ENCODE results near the gene SLC39A3.

The SLC39A3 gene

GRCh38 chr19:2759965-2760364, 20.1 kb upstream of the SLC39A3 start:
- H3K4me3 Mint-ChIP-seq = no peak overlapping the region
- H3K4me1 Mint-ChIP-seq (ENCODE audit: low read depth) = peaks cover 3% of the 10 kb centered on the region
- no peaks in the 10 kb centered on the region for H3K27me3 Mint-ChIP-seq
- no peaks in the 10 kb centered on the region for H3K9me3 Mint-ChIP-seq
- H3K36me3 Mint-ChIP-seq (ENCODE audit: low read depth) = peaks cover 50% of the 10 kb centered on the region
- no peak overlapping the region for H3K27ac Mint-ChIP-seq

- Mint-ChIP-seq H3K27ac (no peak overlapping the region), H3K4me3 (no peak overlapping the region), H3K9me3 (no peaks in the 10 kb centered on the region), H3K4me1 (ENCODE audit: low read depth) (peaks cover 3% of the 10 kb centered on the region), H3K27me3 (no peaks in the 10 kb centered on the region), H3K36me3 (ENCODE audit: low read depth) (peaks cover 47% of the 10 kb centered on the region)
These were observed 19.5 kb upstream of the SLC39A3 start for GRCh38 chr19:2759362-2759761.

- Mint-ChIP-seq H3K27ac (no peak overlapping the region), H3K4me1 (ENCODE audit: low read depth) (peaks cover 3% of the 10 kb centered on the region), H3K4me3 (no peak overlapping the region), H3K27me3 (no peaks in the 10 kb centered on the region), H3K9me3 (no peaks in the 10 kb centered on the region), H3K36me3 (ENCODE audit: low read depth) (peaks cover 48% of the 10 kb centered on the region)
These were observed 18.9 kb upstream of the SLC39A3 start for GRCh38 chr19:2758601-2759313.

- Mint-ChIP-seq H3K4me3 (no peak overlapping the region), H3K36me3 (ENCODE audit: low read depth) (peaks cover 51% of the 10 kb centered on the region), H3K27ac (no peak overlapping the region), H3K4me1 (ENCODE audit: low read depth) (peaks cover 11% of the 10 kb centered on the region), H3K9me3 (no peaks in the 10 kb centered on the region), H3K27me3 (no peaks in the 10 kb centered on the region)
These were observed 17.4 kb upstream of the SLC39A3 start for GRCh38 chr19:2756921-2757881.

- Mint-ChIP-seq H3K27ac (no peak overlapping the region), H3K27me3 (no peaks in the 10 kb centered on the region), H3K36me3 (ENCODE audit: low read depth) (peaks cover 47% of the 10 kb centered on the region), H3K9me3 (no peaks in the 10 kb centered on the region), H3K4me3 (no peak overlapping the region), H3K4me1 (ENCODE audit: low read depth) (peaks cover 11% of the 10 kb centered on the region)
These were observed 16.7 kb upstream of the SLC39A3 start for GRCh38 chr19:2756477-2756876.

GRCh38 chr19:2755811-2756210, 16.0 kb upstream of the SLC39A3 start:
- Mint-ChIP-seq H3K9me3 (no peaks in the 10 kb centered on the region), H3K4me3 (no peak overlapping the region), H3K27ac (no peak overlapping the region), H3K4me1 (ENCODE audit: low read depth) (peaks cover 11% of the 10 kb centered on the region), H3K27me3 (no peaks in the 10 kb centered on the region), H3K36me3 (ENCODE audit: low read depth) (peaks cover 43% of the 10 kb centered on the region)

- H3K27ac Mint-ChIP-seq = no peak overlapping the region
- H3K36me3 Mint-ChIP-seq (ENCODE audit: low read depth) = peaks cover 42% of the 10 kb centered on the region
- H3K4me3 Mint-ChIP-seq = no peak overlapping the region
These were observed 15.6 kb upstream of the SLC39A3 start for GRCh38 chr19:2755448-2755705.

GRCh38 chr19:2754659-2755447, 15.0 kb upstream of the SLC39A3 start:
- Mint-ChIP-seq H3K4me3 (no peak overlapping the region), H3K4me1 (ENCODE audit: low read depth) (peaks cover 11% of the 10 kb centered on the region), H3K9me3 (no peaks in the 10 kb centered on the region), H3K27ac (no peak overlapping the region), H3K36me3 (ENCODE audit: low read depth) (peaks cover 40% of the 10 kb centered on the region), H3K27me3 (no peaks in the 10 kb centered on the region)

More at GRCh38 chr19:2755448-2755705, 15.6 kb upstream of the SLC39A3 start:
- Mint-ChIP-seq H3K9me3 (no peaks in the 10 kb centered on the region), H3K27me3 (no peaks in the 10 kb centered on the region), H3K4me1 (ENCODE audit: low read depth) (peaks cover 11% of the 10 kb centered on the region)

GRCh38 chr19:2751438-2751830, 11.6 kb upstream of the SLC39A3 start:
- H3K9me3 Mint-ChIP-seq = no peaks in the 10 kb centered on the region
- H3K27ac Mint-ChIP-seq = no peak overlapping the region
- H3K4me1 Mint-ChIP-seq (ENCODE audit: low read depth) = peaks cover 8% of the 10 kb centered on the region
- H3K4me3 Mint-ChIP-seq = no peak overlapping the region
- peaks cover 26% of the 10 kb centered on the region for H3K36me3 Mint-ChIP-seq (ENCODE audit: low read depth)
- no peaks in the 10 kb centered on the region for H3K27me3 Mint-ChIP-seq

GRCh38 chr19:2750808-2751437, 11.1 kb upstream of the SLC39A3 start:
- H3K4me3 Mint-ChIP-seq = no peak overlapping the region
- H3K9me3 Mint-ChIP-seq = no peaks in the 10 kb centered on the region
- H3K4me1 Mint-ChIP-seq (ENCODE audit: low read depth) = peaks cover 8% of the 10 kb centered on the region
- H3K27ac Mint-ChIP-seq = no peak overlapping the region
- H3K36me3 Mint-ChIP-seq (ENCODE audit: low read depth) = peaks cover 21% of the 10 kb centered on the region
- H3K27me3 Mint-ChIP-seq = no peaks in the 10 kb centered on the region

GRCh38 chr19:2747349-2747748, 7.5 kb upstream of the SLC39A3 start:
- no peaks in the 10 kb centered on the region for H3K4me1 Mint-ChIP-seq (ENCODE audit: low read depth)

GRCh38 chr19:2744113-2744512, 4.3 kb upstream of the SLC39A3 start:
- H3K27ac Mint-ChIP-seq = no peak overlapping the region
- peaks cover 7% of the 10 kb centered on the region for H3K4me1 Mint-ChIP-seq (ENCODE audit: low read depth)
- H3K36me3 Mint-ChIP-seq (ENCODE audit: low read depth) = no peaks in the 10 kb centered on the region
- no peak overlapping the region for H3K4me3 Mint-ChIP-seq
- no peaks in the 10 kb centered on the region for H3K9me3 Mint-ChIP-seq
- H3K27me3 Mint-ChIP-seq = peaks cover 15% of the 10 kb centered on the region

More at GRCh38 chr19:2747349-2747748, 7.5 kb upstream of the SLC39A3 start:
- Mint-ChIP-seq H3K27me3 (peaks cover 7% of the 10 kb centered on the region), H3K36me3 (ENCODE audit: low read depth) (no peaks in the 10 kb centered on the region), H3K9me3 (no peaks in the 10 kb centered on the region), H3K27ac (no peak overlapping the region), H3K4me3 (no peak overlapping the region)

- Mint-ChIP-seq H3K36me3 (ENCODE audit: low read depth) (peaks cover 5% of the 10 kb centered on the region), H3K4me3 (no peak overlapping the region), H3K4me1 (ENCODE audit: low read depth) (peaks cover 14% of the 10 kb centered on the region), H3K9me3 (no peaks in the 10 kb centered on the region), H3K27me3 (peaks cover 15% of the 10 kb centered on the region), H3K27ac (no peak overlapping the region)
These were observed 3.3 kb upstream of the SLC39A3 start for GRCh38 chr19:2743099-2743498.

GRCh38 chr19:2740314-2740656, 468 bp upstream of the SLC39A3 start:
- no peak overlapping the region for H3K27ac Mint-ChIP-seq
- H3K27me3 Mint-ChIP-seq = peaks cover 15% of the 10 kb centered on the region
- peak overlapping the region; percentile 49 for H3K4me3 Mint-ChIP-seq
- no peaks in the 10 kb centered on the region for H3K9me3 Mint-ChIP-seq
- H3K4me1 Mint-ChIP-seq (ENCODE audit: low read depth) = peaks cover 15% of the 10 kb centered on the region
- H3K36me3 Mint-ChIP-seq (ENCODE audit: low read depth) = peaks cover 24% of the 10 kb centered on the region

All from stimulated activated naive CD8-positive, alpha-beta T cell treated with anti-CD3 and anti-CD28 coated beads, Interleukin-15, Interleukin-2, amounts not matched to agents 100 ng/mL and 50 ng/mL, for 24 hours (primary cell).